HS-27A (cell line): Measurements from ENCODE around the gene FAM83E.
"Not testable (repeated sequence)": the region's sequence is repeated elsewhere in the genome, so short reads cannot be mapped to it uniquely, and the experiment has no call there.

ENCODE experiments used
- DNase-seq: peaks from one replicate; pipeline ENCODE4 v3.0.0-alpha.2; 2012; ENCODE audit warnings: low read depth, missing footprints

Gene FAM83E

GRCh38 chr19:48611872-48612271 lies 3.0 kb downstream of the FAM83E start:
- DNase-seq: no peak

- no peak for DNase-seq
Measured at GRCh38 chr19:48609571-48610108, 5.2 kb downstream of the FAM83E start.

GRCh38 chr19:48608798-48609263 lies 6.0 kb downstream of the FAM83E start:
- no peak for DNase-seq

- no peak for DNase-seq
Measured at GRCh38 chr19:48607359-48607755, 7.5 kb downstream of the FAM83E start.

GRCh38 chr19:48606463-48607358 lies 8.2 kb downstream of the FAM83E start, which contains the start of gene SPACA4:
Gene SPACA4, plus strand, starts transcription at chr19:48606742. Its CDS starts 237 bp downstream, at chr19:48606979.
- no peak for DNase-seq

GRCh38 chr19:48603850-48604249 lies 11.0 kb downstream of the FAM83E start:
- DNase-seq: no peak

- no peak for DNase-seq
Measured at GRCh38 chr19:48603449-48603848, 11.4 kb downstream of the FAM83E start.

GRCh38 chr19:48603001-48603400 lies 11.9 kb downstream of the FAM83E start:
- no peak for DNase-seq

- DNase-seq: no peak
Measured at GRCh38 chr19:48600679-48601417, 14.0 kb downstream of the FAM83E start.

GRCh38 chr19:48598996-48599700 lies 15.7 kb downstream of the FAM83E start:
- DNase-seq: no peak

GRCh38 chr19:48596679-48597465 lies 18.0 kb downstream of the FAM83E start:
- no peak for DNase-seq

- DNase-seq: no peak
Measured at GRCh38 chr19:48596237-48596636, 18.6 kb downstream of the FAM83E start.

GRCh38 chr19:48595833-48596232 lies 19.0 kb downstream of the FAM83E start:
- DNase-seq: no peak

- DNase-seq: no peak
Measured at GRCh38 chr19:48595171-48595570, 19.7 kb downstream of the FAM83E start.

GRCh38 chr19:48591021-48591420 lies 23.9 kb downstream of the FAM83E start:
- no peak for DNase-seq

GRCh38 chr19:48588670-48589401 lies 26.0 kb downstream of the FAM83E start:
- peak; percentile 79 for DNase-seq

- DNase-seq: no peak
Measured at GRCh38 chr19:48587387-48587786, 27.5 kb downstream of the FAM83E start.

GRCh38 chr19:48582168-48582567 lies 32.7 kb downstream of the FAM83E start:
- DNase-seq: no peak

GRCh38 chr19:48578891-48579290 lies 36.0 kb downstream of the FAM83E start:
- no peak for DNase-seq

- not testable (repeated sequence) for DNase-seq
Measured at GRCh38 chr19:48577908-48578307, 37.0 kb downstream of the FAM83E start.
